Endothelial cell of umbilical vein (primary cell): ENCODE results near the gene MYT1.

Experiments used
- POLR2AphosphoS5 ChIP-seq: IDR thresholded peaks from 2 replicates; pipeline ENCODE4 v1.6.1; 2012; ENCODE audit warnings: low read depth, mild to moderate bottlenecking, control low read depth, low read length, moderate library complexity; ENCODE audit not compliant: insufficient read depth
- TF ChIP-seq, protein P1 (sequence below), 2 donors: IDR thresholded peaks; 1 replicate in 1 of 2; 2 replicates in 1 of 2; pipeline ENCODE4 v1.5.1; 2011; ENCODE audit warnings: low read length in 2 of 2, mild to moderate bottlenecking in 2 of 2, moderate library complexity in 2 of 2, control low read depth in 1 of 2, inconsistent platforms in 1 of 2, low read depth in 1 of 2; ENCODE audit not compliant: insufficient read depth in 1 of 2; ENCODE audit errors: extremely low read depth in 1 of 2

DNA sequence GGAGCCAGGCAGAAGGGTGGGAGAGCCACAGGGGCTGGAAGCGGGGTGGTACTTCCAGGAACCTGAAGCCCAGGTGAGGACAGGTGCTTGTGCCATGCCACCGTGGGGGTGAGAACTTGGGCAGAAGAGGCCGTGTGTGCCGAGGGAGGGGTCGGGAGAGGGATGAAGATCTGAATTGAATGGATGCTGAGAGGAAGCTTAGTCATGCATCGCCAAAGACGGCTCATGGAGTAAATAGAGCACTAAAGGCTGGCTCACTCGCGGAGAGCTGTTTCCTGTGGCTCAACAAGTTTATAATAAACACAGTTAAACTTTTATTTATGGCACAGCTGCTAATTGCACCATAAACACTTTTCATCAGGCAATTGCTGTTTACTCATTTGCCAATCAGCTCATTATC, 21.7 kb upstream of the MYT1 start:
- TF ChIP-seq, protein P1, sequence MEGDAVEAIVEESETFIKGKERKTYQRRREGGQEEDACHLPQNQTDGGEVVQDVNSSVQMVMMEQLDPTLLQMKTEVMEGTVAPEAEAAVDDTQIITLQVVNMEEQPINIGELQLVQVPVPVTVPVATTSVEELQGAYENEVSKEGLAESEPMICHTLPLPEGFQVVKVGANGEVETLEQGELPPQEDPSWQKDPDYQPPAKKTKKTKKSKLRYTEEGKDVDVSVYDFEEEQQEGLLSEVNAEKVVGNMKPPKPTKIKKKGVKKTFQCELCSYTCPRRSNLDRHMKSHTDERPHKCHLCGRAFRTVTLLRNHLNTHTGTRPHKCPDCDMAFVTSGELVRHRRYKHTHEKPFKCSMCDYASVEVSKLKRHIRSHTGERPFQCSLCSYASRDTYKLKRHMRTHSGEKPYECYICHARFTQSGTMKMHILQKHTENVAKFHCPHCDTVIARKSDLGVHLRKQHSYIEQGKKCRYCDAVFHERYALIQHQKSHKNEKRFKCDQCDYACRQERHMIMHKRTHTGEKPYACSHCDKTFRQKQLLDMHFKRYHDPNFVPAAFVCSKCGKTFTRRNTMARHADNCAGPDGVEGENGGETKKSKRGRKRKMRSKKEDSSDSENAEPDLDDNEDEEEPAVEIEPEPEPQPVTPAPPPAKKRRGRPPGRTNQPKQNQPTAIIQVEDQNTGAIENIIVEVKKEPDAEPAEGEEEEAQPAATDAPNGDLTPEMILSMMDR (IDR thresholded peaks at IDR 0.05; ENCODE audit: extremely low read depth in 1 of 2, insufficient read depth in 1 of 2, low read depth in 1 of 2, low read length in 2 of 2) = no peak
- TF ChIP-seq POLR2AphosphoS5 = no peak
